Heart left ventricle (tissue), 16 donors: ENCODE results near the gene LRG1. TPM values are rescaled to one million over a fixed set of nuclear protein-coding genes. Genes with fewer than 3 reads are reported as not detected.

Experiments
- ATAC-seq, 4 donors: fragments of 200-7000 bp; cut with Tn5 transposase; one replicate each; pipeline ENCODE4 v1.9.1; 2020 to 2022; ENCODE audit warnings: moderate library complexity in 4 of 4, mild to moderate bottlenecking in 3 of 4, moderate number of reproducible peaks in 1 of 4
- DNase-seq, 5 donors: peaks; one replicate each; pipeline ENCODE4 v3.0.0-alpha.2; 2020
- H3K27ac ChIP-seq, 12 donors: fragments of 200-600 bp; sonication (generic) in 4 of 12; one replicate each; pipeline versions ENCODE4 v1.5.0 to v1.8.0; 2016 to 2022; ENCODE audit warnings: mild to moderate bottlenecking in 2 of 12
- H3K27me3 ChIP-seq, 9 donors: fragments of 200-600 bp; sonication (generic) in 2 of 9; one replicate each; pipeline versions ENCODE4 v1.5.1 to v1.8.0; 2016 to 2022; ENCODE audit warnings: mild to moderate bottlenecking in 3 of 9
- H3K36me3 ChIP-seq, 9 donors: fragments of 200-600 bp; sonication (generic) in 2 of 9; one replicate each; pipeline versions ENCODE4 v1.5.0 to v1.8.0; 2018 to 2022; ENCODE audit warnings: mild to moderate bottlenecking in 2 of 9
- H3K4me1 ChIP-seq, 12 donors: fragments of 200-600 bp; sonication (generic) in 4 of 12; one replicate each; pipeline versions ENCODE4 v1.5.0 to v1.8.0; 2016 to 2022; ENCODE audit warnings: mild to moderate bottlenecking in 3 of 12
- H3K4me3 ChIP-seq, 12 donors: fragments of 200-600 bp; sonication (generic) in 4 of 12; one replicate each; pipeline versions ENCODE4 v1.5.0 to v1.8.0; 2017 to 2022; ENCODE audit warnings: mild to moderate bottlenecking in 9 of 12, moderate library complexity in 4 of 12
- H3K9me3 ChIP-seq, 12 donors: fragments of 200-600 bp; sonication (generic) in 4 of 12; one replicate each; pipeline versions ENCODE4 v1.5.0 to v1.8.0; 2016 to 2022; ENCODE audit warnings: mild to moderate bottlenecking in 1 of 12
- POLR2A ChIP-seq, 2 donors: fragments of 450-650 bp; IDR thresholded peaks; one replicate each; pipeline ENCODE4 v1.6.1; 2017; ENCODE audit warnings: antibody characterized with exemption in 2 of 2, mild to moderate bottlenecking in 2 of 2, moderate library complexity in 2 of 2
- WGBS, 4 donors: extraction: QIAGEN DNeasy Blood & Tissue Kit in 2 of 4; methylation state at CpG; one replicate each; pipeline versions ENCODE4 v1.1.5 to v1.1.7; 2013 to 2018; 5-methylcytosine and 5-hydroxymethylcytosine counted together
- intact Hi-C, 10 donors: fragments of 100-400 bp; cut with DNase I; formaldehyde crosslinking; loops; one replicate each; pipeline versions ENCODE4 v1.11.1 to v1.14.2; 2022
- polyA plus RNA-seq, 2 donors: library from polyadenylated mRNA; stranded (reverse); fragments of 200-250 nt; gene quantifications; one replicate each; pipeline ENCODE4 v1.2.3, GENCODE V29; 2013
- total RNA-seq, 9 donors: library from RNA; depleted of rRNA in 2 of 9; stranded (reverse); fragments of >200 nt in 2 of 9; fragmentation: NEBNext Ultra II Directional in 3 of 9; extraction: Animal tissue kit (Norgen Biotek cat#: 25700) in 3 of 9; gene quantifications; one replicate each; pipeline versions ENCODE4 v1.1.0 to v1.2.4, GENCODE V29; 2016 to 2023
- TF ChIP-seq, protein P1 (sequence below), 12 donors: fragments of 200-600 bp; sonication (generic) in 4 of 12; IDR thresholded peaks; one replicate each; pipeline versions ENCODE4 v1.5.0 to v1.8.0; 2018 to 2022; ENCODE audit warnings: antibody characterized with exemption in 12 of 12, mild to moderate bottlenecking in 5 of 12
- donor health status: ischemic (EF 13 %, LVEDD 7.1; RV severe dilation, severe dysfunction).
- donor health status: healthy with polysubstance abuse.
- donor health status: DM: no; HTN: yes; CAD: no.
- donor health status: DM: no; HTN: no; CAD: no.
- donor health status: ischemic (EF 25% LVEDD 6.9; RV normal size, moderate dysfunction).
- donor health status: ischemic (EF 25% LVEDD 5.7; RV mildly dilated, moderate dysfunction).
- donor health status: healthy.
- donor health status: DM: yes; HTN: yes; CAD: no.
- donor health status: ischemic (EF 35%, LVEDD 5.7; RV mildly dilated, moderate dysfunction).
- donor health status: nonischemic (EF 11% LVEDD 7.7; RV severe dilation, severe dysfunction).
- donor health status: DM: yes; HTN: yes; CAD: no.
- donor health status: PGD.
- donor health status: ischemic (EF 29% LVEDD 5.4; RV normal size, mild dysfunction).
- donor health status: nonischemic (EF 23%, LVEDD 6.1; RV moderate dilation, normal function).

The LRG1 gene
- total and polyA plus RNA-seq, 11 donors = 0.15 to 1.7 (median 0.35) TPM

DNA sequence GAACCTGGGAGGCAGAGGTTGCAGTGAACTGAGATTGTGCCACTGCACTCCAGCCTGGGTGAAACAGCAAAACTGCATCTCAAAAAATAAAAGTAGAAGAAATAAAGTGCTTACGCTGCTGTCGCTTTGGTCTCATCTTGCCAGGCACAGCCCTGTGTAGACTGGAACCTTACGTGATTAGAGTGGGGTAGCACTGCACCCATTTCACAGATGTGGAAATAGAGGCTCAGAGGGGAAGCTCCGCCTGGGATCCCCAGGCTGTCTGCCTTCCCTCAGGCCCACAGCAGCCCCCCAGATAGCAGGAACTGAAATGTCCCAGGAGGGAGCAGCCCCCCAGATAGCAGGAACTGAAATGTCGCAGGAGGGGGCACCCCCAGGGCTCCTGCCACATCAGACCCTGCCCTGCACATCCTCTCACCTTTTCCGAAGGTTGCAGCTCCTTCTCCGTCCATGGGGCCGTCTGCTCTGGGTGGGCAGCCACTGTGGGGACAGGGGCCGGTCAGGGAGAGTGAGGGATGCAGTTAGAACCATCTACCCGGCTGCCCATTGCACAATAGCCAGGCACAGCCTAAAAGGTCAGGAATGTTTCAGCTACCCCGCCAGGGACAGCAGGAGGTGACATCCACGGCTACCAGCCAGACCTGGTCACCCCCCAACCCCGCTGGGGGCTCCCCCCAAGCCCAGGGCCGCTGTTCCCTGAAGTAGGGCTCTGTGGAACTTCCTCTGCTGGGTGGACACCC is 23.5 kb downstream of the LRG1 start:
- Histone ChIP-seq H3K36me3 (peaks cover 0 to 27% (median 5%) of the 10 kb centered on the region in 9 donors), H3K9me3 (no peaks in the 10 kb centered on the region), H3K27ac (peak overlapping the region in 11 of 12 donors; percentile 76 to 99 (median 92)), H3K4me1 (peaks cover 0 to 47% (median 15%) of the 10 kb centered on the region in 12 donors), H3K4me3 (peak overlapping the region in 11 of 12 donors; percentile 35 to 75 (median 56)), H3K27me3 (no peaks in the 10 kb centered on the region)
- 62 to 74% (median 66%) methylated on average over 7 to 14 of the region's 14 CpGs for WGBS, 4 donors
- DNase-seq (peak in 2 of 5 donors; percentile 32 to 58), ATAC-seq (peak; percentile 14 to 30 (median 19))
- intact Hi-C loops = no loop called here
- TF ChIP-seq, protein P1, sequence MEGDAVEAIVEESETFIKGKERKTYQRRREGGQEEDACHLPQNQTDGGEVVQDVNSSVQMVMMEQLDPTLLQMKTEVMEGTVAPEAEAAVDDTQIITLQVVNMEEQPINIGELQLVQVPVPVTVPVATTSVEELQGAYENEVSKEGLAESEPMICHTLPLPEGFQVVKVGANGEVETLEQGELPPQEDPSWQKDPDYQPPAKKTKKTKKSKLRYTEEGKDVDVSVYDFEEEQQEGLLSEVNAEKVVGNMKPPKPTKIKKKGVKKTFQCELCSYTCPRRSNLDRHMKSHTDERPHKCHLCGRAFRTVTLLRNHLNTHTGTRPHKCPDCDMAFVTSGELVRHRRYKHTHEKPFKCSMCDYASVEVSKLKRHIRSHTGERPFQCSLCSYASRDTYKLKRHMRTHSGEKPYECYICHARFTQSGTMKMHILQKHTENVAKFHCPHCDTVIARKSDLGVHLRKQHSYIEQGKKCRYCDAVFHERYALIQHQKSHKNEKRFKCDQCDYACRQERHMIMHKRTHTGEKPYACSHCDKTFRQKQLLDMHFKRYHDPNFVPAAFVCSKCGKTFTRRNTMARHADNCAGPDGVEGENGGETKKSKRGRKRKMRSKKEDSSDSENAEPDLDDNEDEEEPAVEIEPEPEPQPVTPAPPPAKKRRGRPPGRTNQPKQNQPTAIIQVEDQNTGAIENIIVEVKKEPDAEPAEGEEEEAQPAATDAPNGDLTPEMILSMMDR (IDR thresholded peaks at IDR 0.05) = no peak
- TF ChIP-seq POLR2A (IDR thresholded peaks at IDR 0.05) = no peak

DNA sequence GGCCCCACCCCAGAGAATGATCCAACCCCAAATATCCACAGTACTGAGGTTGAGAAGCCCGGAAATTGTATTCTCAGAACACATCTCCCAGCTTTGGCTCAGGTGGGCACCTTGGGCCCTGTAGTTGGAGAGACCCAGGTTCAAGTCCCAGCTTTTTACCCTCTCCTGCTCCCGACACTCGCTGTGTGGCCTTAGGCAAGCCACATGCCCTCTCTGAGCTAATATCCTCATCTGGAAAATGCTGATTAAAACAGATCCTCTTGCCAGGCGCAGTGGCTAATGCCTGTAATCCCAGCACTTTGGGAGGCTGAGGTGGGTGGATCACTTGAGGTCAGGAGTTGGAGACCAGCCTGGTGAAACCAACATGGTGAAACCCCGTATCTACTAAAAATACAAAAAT is 24.1 kb downstream of the LRG1 start:
- peak overlapping the region in 6 of 12 donors; percentile 89 to 99 (median 96) for H3K27ac ChIP-seq
- WGBS, 4 donors = 86 to 92% (median 90%) methylated on average over 5 of the region's 5 CpGs

DNA sequence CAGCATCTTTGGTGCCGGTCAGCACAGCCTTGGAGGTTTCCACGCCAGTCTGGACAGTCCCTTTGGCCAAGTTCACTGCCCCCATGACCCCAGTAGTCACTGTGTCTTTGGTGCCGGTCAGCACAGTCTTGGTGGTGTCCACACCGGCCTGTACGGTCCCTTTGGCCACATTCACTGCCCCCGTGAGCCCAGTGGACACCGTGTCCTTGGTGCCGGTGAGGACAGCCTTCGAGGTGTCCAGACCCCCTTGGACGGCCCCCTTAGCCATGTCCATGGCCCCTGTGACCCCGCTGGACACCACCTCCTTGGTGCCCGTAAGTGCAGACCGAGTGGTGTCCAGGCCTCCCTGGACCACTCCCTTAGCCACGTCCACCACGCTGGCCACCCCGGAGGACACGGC is 26.6 kb downstream of the LRG1 start:
- H3K36me3 ChIP-seq = peaks cover 0 to 38% (median 7%) of the 10 kb centered on the region in 9 donors
- no peak overlapping the region for H3K4me3 ChIP-seq
- no peak for ATAC-seq
- H3K27ac ChIP-seq = peak overlapping the region in 1 of 12 donors; percentile 24
- no peak for DNase-seq
- WGBS, 4 donors = 88 to 93% (median 92%) methylated on average over 15 to 17 of the region's 17 CpGs
- peaks cover 0 to 33% (median under 1%) of the 10 kb centered on the region in 12 donors for H3K4me1 ChIP-seq
- H3K27me3 ChIP-seq = no peaks in the 10 kb centered on the region
- TF ChIP-seq, protein P1 (IDR thresholded peaks at IDR 0.05) = no peak
- TF ChIP-seq POLR2A (IDR thresholded peaks at IDR 0.05) = no peak
- intact Hi-C loops = no loop called here
- H3K9me3 ChIP-seq = no peaks in the 10 kb centered on the region

More for the DNA sequence above, 24.1 kb downstream of the LRG1 start:
- H3K4me3 ChIP-seq = no peak overlapping the region
- H3K36me3 ChIP-seq = peaks cover 0 to 27% (median 5%) of the 10 kb centered on the region in 9 donors
- intact Hi-C loops = no loop called here
- no peaks in the 10 kb centered on the region for H3K27me3 ChIP-seq
- H3K9me3 ChIP-seq = no peaks in the 10 kb centered on the region
- no peak for ATAC-seq
- no peak for DNase-seq
- no peak for TF ChIP-seq POLR2A (IDR thresholded peaks at IDR 0.05)
- TF ChIP-seq, protein P1 (IDR thresholded peaks at IDR 0.05) = no peak
- H3K4me1 ChIP-seq = peaks cover 0 to 47% (median 15%) of the 10 kb centered on the region in 12 donors

DNA sequence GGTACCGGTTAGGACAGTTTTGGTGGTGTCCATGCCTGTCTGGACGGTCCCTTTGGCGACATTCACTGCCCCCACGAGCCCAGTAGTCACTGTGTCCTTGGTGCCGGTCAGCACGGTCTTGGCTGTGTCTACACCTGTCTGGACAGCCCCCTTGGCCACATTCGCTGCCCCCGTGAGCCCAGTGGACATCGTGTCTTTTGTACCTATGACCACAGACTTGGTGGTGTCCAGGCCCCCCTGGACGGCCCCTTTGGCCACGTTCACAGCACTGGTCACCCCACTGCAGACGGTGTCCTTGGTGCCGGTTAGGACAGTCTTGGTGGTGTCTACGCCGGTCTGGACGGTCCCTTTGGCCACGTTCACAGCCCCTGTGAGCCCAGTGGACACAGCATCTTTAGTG is 27.8 kb downstream of the LRG1 start:
- DNase-seq (peak in 1 of 5 donors; percentile 4), ATAC-seq (no peak)
- H3K9me3 ChIP-seq = no peaks in the 10 kb centered on the region

More for the DNA sequence above, 27.8 kb downstream of the LRG1 start:
- TF ChIP-seq, protein P1 (IDR thresholded peaks at IDR 0.05) = no peak
- TF ChIP-seq POLR2A (IDR thresholded peaks at IDR 0.05) = no peak
- Histone ChIP-seq H3K4me1 (peaks cover 0 to 41% (median 0%) of the 10 kb centered on the region in 12 donors), H3K27me3 (no peaks in the 10 kb centered on the region), H3K4me3 (no peak overlapping the region), H3K36me3 (peaks cover 0 to 48% (median 11%) of the 10 kb centered on the region in 9 donors), H3K27ac (no peak overlapping the region)
- intact Hi-C loops = no loop called here
- WGBS, 4 donors = 85 to 92% (median 89%) methylated on average over 14 to 17 of the region's 17 CpGs
